Stimulated activated CD8-positive, alpha-beta memory T cell treated with anti-CD3 and anti-CD28 coated beads, Interleukin-2, amount 100 ng/mL, for 1 hour (primary cell): Measurements from ENCODE around the gene SMAP1.

Source experiments
- DNase-seq, 2 donors: peaks; one replicate each; pipeline ENCODE4 v3.0.0-alpha.2; 2020; ENCODE audit warnings: low read depth in 2 of 2

Gene SMAP1

DNA sequence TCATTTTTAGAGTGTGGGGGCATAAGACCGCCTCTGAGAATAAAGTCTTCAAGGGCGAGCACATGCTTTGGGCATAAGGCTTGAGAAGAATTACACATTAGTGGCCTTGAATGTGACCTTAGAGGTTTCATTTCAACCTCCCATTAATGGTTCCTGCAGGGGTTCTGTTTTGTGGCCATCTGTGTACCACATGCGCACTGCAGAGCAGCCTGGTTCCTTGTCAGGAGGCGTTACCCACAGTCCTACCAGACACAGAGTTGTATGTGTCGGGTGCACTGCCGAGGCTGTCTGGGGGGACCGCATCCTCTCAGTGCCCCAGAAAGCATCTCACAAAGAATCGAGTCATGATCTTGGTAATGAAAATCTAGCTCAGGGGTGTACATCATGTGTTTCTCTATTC, 173.4 kb downstream of the SMAP1 start:
- no peak for DNase-seq

DNA sequence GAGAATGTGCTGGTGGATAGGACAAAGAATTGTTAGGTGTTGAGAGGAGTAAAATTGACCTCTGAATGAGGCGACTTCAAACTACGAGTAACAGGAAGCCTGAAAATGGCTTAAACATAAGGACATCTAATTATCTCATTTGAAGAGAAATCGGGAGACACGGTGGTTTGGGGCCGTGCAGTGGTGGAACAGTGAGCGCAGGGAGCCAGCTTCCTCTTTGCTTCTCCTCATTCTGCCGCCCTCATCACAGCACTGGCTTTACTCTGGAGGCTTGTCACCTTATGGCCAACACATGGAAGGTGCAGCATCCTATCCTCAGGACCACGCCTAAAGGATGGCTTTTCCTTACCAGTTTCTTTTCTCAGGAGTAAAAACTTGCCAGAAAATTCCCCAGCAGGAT, 174.9 kb downstream of the SMAP1 start:
- DNase-seq = no peak

DNA sequence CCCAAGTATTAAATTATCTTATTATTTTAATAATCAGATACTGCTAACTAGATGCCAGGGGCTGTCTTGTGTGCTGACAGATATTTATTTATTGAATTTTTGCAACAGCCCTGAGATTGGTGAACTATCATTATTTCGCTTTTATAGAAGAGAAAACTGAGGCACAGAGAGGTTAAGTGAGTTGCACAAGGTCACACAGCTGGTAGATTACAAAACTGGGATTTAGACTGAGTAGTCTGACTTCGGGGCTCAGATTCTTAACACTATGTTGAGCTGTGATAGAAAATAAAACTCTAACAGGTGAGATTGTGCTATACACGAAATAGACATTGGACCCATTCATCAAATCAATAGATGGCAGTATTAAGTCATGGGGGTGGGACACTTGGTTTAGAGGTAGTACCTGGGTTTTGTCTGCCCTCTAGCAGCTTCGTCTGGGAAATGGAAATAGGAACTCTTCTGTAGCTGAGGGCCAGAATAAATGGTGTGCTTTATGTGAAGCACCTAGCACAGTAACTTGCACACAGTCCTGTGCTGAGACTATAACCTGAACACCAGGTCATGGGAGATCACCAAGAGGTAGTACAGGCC, 175.7 kb downstream of the SMAP1 start:
- DNase-seq = no peak

DNA sequence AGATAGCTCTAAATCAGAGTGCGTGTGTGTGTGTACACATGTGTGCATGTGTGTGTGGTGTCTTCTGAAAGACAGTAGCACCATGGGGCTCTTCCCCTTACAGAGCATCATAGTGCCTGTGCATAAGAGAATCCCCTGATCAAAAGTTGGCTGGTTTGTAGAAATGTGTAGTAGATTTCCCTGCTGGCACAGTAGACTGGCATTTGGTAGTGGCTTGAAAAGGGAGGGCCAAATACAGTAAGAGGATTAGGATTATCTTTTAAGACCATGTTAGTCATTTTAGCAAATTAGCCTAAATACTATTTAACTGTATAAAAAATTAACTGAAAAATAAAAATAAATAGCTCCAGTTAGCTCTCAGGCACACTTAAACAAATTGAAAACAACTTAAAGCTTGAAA, 176.6 kb downstream of the SMAP1 start:
- no peak for DNase-seq

DNA sequence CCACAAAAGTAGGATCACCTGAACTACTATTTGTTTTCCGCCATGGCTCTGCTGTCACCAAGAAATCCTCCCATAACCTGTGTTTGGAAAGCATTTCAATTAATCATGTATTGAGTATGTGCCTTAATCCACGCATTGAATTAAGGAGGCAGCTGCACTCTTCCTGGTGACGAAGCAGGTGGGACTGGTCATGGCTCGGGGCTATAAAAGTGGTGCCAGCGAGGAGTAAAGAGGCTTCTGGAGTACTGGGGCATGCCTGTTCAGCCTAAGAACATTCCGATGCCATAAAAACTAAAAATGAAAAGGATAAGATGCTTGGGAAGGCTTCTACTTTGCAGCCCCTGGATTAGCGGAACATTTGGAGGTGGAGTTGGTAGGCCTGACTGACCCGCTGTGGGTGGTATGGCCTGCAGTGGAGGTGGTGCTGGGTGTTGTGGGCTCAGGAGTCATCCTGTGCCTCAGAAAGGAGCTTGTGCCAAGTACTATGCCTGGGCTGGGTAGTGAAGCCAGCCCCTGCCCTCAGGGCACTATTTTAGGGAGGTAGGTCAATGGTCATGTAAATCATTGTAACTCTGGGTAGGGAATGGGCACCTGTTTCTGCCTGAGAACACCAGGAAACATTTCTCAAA, 178.6 kb downstream of the SMAP1 start:
- no peak for DNase-seq

DNA sequence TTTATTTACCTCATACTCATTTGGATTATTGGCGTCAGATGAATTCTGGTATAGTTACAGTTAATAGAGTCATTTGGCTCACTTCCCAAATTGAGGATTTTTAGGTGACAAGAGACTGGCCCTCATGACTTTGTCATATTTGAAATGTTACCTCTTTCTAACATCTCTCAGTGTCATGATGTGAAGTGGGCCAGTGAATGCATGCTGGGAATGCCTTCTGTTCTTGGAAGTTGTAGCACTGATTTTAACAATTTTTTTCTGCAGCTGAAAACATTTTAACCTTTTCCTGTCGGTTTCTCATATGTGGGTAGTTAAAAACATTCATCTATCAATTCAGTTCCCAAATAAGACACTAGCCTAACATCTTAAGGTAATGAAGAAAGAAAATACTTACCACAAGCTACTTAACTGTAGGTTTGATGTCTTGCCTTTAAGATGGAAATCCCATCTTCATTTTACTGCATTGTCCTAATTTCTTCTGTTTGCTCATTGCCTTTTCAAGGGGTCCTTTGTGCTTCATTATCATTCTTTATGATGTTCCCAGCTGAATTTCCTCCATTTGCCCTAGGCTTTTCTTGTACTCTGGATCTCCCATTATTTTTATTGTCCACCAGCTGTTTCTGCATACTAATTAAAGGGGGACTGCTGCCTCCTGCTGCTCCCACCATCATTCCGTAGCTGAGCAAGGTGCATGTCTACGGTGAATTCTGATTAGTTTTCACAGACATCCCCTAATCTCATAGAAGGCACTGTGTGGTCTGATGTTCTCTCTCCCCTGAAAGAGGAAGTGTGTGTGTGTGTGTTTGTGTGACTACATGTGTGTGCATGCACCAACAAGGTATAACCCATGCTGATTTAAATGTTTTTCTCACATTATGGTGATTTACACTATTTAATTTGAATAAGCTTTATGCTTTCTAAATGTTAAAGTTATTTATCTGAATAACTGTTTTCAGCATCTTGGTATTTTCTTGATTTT, 179.7 kb downstream of the SMAP1 start:
- no peak for DNase-seq

DNA sequence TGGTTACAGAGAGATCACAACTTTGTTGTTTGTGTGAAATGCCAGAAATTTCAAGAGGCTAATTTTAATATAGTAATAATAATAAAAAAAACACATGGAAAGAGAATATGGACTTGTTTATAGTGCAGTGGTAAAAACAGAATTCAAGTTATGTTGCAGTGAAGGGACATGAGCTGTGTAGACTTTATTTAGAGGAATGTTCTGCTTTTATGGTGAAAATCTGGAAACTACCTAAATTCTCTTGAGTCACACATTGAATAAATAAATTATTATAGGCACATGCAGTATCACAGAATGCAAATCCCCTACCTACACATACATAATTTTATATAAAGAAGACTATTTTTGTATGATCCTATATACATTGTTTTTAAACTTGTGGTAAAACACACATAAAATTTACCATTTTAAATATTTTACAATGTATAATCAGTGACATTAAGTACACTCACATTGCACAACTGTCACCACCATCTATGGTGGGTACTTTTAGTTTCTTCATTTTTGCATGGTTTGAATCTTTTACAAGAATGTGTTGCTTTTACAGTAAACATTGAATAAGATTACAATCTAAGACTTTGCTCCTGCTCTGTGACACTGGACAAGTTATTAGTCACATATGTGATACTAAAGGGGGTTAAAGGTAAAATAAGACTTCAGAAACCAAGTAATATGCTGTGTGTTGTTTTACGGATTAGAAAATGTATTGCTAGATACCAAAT, 181.8 kb downstream of the SMAP1 start:
- no peak for DNase-seq

DNA sequence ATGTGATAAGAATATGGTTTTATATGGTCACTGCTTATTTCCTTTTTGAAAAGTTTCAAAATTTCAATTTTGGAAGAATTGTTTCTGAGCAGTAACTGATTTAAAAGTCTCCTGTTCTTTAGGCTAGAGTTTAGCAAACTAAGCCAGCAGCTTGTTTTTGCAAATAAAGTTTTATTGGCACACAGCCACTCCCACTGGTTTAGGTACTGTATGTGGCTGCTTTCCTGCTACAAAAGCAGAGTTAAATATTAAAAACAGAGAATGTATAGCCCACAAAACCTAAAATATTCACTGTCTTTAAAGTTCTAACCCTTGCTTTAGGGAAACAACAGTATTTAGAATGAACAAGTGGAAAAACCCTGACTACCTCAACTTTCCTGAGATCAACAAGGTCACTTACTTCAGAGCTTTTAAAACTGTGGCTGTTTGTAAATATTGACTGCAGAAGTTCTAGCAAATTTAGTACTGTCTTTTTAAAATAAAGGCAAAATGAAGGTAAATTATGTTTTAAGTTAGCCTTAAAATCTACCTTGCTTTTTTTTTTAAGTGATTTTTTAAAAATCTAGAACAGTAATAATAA, 185.1 kb downstream of the SMAP1 start:
- DNase-seq = no peak

DNA sequence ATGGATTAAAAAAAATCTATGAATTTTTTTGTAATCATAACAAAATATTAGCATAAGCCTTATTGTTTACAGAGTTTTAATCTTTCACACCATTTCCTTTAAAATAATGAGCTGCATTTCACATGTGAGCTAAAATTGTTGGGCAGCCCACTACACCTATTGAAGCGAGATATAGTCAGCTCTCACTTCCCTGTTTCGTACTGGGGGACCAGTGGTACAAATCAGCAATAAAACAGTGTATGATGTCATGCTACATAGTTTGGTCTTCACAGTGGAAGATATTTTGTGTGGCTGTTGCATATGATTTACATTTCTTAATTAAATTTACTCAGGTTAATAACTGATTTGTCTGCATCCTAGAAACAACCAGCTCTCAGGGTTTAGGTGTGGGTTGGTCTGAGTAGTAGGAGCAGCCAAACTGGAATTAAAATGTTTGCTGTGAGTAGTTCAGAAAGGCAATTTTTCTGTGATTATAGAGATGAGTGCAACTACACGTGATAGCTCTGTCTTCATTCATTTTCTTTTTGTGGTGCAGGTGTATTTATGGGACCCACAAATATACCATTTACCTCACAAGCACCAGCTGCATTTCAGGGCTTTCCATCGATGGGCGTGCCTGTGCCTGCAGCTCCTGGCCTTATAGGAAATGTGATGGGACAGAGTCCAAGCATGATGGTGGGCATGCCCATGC, 189.8 kb downstream of the SMAP1 start:
- DNase-seq = no peak

DNA sequence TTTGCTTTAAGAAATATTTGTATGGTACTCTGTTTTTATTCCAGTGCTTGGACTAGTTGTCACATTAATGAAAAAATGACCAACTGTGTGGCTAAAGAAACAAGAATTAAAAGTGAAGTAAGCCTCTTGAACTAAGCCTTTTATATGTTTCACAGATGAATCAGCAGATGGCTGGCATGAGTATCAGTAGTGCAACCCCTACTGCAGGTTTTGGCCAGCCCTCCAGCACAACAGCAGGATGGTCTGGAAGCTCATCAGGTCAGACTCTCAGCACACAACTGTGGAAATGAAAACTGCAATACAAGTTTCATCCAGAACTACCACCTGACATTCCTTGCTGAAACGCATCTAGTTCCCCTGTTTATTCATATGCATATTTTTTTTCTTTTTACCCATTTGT, 192.4 kb downstream of the SMAP1 start:
- DNase-seq = no peak

DNA sequence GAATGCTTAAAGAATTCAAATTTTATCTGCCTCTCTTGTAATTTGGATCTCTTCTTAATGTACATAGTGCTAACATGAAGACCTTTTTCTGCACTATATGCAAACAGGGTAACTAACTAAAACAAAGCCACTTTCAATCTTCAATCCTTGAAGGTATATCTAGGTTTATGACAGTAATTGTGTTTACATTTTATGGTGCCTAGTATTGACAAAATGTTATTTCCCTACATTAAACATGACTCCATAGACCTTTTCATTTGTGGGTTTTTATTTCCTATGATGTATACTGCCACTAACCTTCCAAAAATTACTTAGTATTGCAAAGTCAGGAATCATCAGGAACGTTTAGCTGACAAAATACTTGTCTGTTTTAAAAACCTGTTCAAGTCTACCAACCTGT, 193.2 kb downstream of the SMAP1 start:
- DNase-seq = no peak

DNA sequence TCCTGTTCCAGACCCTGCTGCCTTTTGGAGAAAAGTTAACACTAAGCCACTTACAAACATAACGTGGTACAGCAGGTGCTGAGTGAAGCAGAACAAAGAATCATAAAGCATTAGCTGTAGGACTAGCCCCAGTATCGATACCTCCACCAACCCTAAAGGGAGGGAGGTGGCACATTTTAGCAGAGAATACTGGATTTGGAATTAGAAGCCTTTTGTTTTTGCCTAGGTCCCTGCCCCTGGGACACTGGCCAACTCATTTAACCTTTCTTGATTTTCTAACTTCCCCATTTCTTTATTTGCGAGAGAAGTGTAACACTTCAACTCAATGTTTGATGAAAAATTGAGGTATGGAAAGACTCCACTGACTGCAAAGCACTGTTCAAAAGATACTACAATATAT, 195.7 kb downstream of the SMAP1 start:
- DNase-seq = no peak

DNA sequence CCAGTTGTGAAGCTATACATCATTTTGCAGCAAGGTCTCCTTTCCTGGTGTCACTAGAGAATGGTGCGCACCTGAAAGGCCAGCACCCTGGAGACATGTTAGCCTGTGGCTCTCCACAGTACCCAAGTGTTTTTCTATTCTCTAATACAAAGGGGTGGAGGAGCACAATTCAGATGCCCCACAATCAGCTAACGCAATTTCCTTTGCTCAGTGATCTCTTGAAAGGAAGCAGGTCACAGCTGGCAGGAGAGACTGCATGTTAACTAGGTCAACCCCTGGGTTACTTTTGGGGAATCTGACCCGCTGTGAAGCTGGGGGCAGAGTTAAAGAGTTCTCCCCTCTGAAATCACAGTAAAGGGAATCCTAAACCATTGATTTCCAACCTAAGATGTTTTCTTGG, 196.7 kb downstream of the SMAP1 start:
- DNase-seq = no peak

DNA sequence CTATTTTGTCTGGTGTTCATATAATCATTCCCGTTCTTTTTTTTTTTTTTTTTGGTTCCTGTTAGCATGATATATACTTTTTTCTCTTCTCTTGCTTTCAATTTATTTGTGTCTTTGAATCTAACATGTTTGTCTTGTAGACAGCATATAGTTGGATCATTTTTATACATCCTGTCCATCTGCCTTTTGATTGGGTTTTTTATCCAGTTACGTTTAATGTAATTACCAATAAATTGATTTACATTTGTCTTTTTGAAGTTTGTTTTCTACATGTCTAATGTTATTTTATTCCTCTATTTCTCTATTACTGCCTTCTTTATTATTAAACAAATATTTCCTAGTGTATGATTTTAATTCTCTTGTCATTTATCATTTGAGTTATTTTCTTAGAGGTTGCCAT, 204.8 kb downstream of the SMAP1 start:
- DNase-seq = no peak

DNA sequence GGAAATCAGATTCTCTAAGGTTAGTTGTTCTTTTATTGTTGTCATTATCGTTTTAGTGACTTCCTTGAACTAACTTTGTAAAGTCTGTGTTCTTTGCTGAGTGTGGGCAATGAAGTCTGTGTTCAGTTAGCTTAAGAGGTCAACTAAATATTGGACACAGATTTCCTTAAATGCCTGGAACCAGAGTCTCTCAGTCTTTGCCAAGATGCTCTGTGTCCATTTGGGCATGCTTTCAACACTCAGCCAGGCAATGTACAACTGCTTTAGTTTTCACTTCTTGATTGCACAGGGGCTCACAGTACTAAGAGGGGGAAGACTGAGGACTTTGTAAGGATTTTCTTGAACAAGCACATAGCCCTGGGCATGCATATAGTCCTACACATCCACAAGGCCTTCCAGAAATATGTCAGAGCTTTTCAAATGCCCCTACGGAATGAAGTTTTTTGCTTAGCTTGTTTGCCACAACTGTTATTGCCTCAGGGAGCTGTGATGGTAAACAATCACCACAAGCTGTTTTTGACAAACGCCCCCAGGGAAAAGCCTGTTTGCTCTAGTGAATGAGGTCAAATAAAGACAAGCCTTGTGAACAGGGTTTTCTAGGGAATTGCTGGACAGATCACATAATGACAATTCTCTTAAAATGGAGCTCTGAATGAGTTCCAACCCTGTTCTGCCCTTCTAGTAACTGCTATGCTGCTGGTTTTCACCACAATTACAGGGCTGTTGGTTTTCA, 206.7 kb downstream of the SMAP1 start:
- no peak for DNase-seq

DNA sequence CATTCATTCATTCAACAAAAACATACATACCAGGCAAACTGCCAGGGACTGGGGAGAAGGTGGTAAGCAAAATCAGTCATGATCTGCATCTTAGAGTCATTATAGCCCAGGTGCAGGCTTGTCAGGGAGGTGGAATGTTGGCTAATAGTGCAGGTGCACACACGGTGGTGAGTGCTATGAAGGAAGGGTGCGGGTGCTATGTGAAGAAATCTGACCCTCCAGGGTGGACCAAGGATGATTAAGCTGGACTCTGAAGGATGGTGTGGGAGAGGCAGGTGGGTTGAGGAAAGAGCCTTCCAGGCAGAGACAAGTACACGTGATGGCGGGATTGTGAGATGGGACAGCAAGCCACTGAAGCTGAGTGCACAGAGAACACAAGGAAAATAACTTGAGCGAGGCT, 211.8 kb downstream of the SMAP1 start:
- DNase-seq = no peak

DNA sequence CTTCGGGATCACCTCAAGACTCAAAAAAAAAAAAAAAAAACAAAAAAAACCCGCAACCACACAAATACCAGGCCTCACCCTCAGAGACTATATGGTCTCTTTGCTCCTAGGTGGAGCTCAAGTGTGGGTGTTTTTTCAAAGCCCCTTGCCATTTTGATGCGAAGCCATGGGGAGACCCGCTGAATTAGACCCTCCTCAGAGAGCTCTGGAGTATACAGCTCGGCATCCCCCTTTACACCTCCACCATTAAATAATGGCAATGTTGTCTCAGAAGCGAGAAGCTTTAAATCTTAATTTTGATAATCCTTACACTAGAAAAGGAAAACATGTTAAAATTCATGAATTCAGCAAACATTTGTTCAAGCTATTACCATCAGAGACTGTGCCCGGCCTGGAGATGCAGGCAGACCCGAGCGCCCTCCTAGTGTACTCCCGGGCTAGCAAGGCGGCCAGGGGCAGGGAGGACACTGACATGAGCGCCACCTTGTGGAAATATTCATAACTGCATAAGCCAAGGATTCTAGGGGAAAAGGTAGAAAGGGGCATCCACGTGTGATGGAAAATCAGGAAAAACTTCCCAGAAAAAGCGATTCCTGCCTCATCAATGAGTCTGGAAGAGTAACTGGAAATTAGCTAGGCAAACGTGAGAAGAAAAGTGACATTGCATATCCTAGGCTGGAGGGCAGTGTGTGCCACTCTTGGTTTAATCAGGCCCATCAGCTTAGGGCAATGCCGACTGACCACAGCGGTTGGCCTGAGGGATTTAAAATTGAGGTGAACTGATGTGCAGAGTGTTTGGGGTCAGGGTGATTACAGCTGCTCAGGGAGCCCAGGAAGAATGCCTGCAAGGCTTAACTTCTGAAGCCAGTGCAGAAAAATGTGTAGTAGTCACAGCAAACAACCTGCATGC, 216.6 kb downstream of the SMAP1 start:
- DNase-seq = peak; percentile 16 to 33

DNA sequence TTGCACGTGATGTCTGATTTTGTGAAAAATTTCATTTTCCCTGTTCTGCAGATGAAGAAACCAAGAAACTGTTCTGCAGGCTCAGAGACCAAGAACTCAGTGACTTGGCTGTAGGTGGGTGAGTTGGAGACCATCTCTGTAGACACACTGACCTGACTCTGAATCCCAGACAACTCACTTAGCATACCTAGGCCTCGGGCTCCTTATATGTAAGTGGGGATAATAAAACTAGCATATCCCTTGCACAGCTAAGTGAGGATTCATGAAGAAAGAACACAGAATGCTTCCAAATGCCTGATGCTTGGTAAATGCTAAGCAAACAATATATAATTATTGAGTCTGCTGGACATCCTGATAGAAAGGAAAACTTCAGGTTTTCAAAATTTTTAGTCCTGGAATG, 218.4 kb downstream of the SMAP1 start:
- no peak for DNase-seq

DNA sequence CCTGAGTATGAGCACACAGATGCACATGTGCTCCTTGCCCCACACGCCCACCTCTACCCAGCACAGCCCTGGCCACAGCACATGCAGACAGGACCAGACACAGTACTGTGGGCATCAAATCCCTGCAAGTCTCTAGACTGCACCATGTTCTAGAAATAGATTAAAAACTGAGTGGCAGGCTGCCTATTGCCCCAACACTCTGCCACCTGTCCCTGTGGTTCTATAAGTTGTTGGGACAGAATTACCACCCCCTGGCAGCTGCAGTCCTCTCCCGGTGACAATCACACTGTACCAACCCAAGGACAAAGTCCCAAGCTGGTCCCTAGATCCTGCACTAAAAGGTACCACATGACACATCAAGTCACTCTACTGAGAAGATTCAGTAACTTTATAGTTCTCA, 219.0 kb downstream of the SMAP1 start:
- DNase-seq = no peak

DNA sequence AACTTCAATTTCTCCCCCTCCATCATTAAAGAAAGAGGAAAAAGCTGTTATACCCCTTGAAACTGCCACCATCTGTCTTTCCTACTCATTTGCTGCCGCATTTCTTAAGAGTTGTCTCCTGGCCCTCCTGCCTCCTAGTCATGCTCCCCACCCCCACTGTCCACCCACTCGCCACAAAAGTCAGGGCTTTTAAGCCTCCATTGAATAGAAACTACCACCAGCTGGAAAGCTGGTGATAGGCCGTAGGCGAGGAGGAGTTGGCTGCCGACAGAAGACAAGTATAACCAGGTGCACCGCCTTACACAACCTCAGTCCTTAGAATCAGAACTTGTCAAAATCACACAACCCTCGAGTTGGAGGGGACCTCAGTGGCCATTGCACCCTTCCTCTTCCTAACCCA, 221.6 kb downstream of the SMAP1 start:
- DNase-seq = no peak
